IMR-90 (cell line): Measurements from ENCODE around the gene CNIH2. TPM values are rescaled to one million over a fixed set of nuclear protein-coding genes. Genes with fewer than 3 reads are reported as not detected.

Experiments
- ATAC-seq: fragments of 200-7000 bp; cut with Tn5 transposase; 2 replicates; pipeline ENCODE4 v1.9.1; 2020; ENCODE audit warnings: low read depth, mild to moderate bottlenecking, moderate library complexity
- BruUV-seq: library from RNA; stranded (reverse); fragments of 400-500 nt; replicated peaks from 2 replicates; lab custom pipeline; 2021; lab: Mats Ljungman, UMichigan
- CTCF ChIA-PET: fragments of 300-600 bp; formaldehyde crosslinking; extraction: SDS; loops from one replicate; lab custom pipeline; 2021; ENCODE audit warnings: antibody characterized with exemption; lab: Yijun Ruan, JAX
- POLR2A ChIA-PET: fragments of 300-600 bp; sonication (Branson Sonifier 250); formaldehyde crosslinking; loops from one replicate; lab custom pipeline; 2022; ENCODE audit warnings: antibody characterized with exemption; ENCODE audit not compliant: unreplicated experiment; lab: Charles Lee
- DNase-seq: peaks from one replicate; pipeline ENCODE4 v3.0.0; 2013
- H2AFZ ChIP-seq: replicated peaks from 2 replicates; pipeline ENCODE3; 2013; ENCODE audit warnings: low read length, mild to moderate bottlenecking; ENCODE audit not compliant: poor library complexity
- H2AK5ac ChIP-seq: 2 replicates; pipeline ENCODE4 v1.6.1; 2013; ENCODE audit warnings: low read depth, low read length, inconsistent platforms
- H2AK9ac ChIP-seq: replicated peaks from 2 replicates; pipeline ENCODE3; 2013; ENCODE audit warnings: mild to moderate bottlenecking, low read depth, low read length, moderate library complexity; ENCODE audit not compliant: poor library complexity
- H2BK120ac ChIP-seq: 2 replicates; pipeline ENCODE4 v1.6.1; 2013; ENCODE audit warnings: low read depth, low read length, inconsistent platforms
- H2BK15ac ChIP-seq: 3 replicates; pipeline ENCODE4 v1.6.1; 2013; ENCODE audit warnings: low read depth, low read length, inconsistent platforms
- H2BK20ac ChIP-seq: 2 replicates; pipeline ENCODE4 v1.6.1; 2013; ENCODE audit warnings: low read depth, mild to moderate bottlenecking, inconsistent platforms, low read length, moderate library complexity
- H2BK5ac ChIP-seq: 2 replicates; pipeline ENCODE4 v1.6.1; 2013; ENCODE audit warnings: mild to moderate bottlenecking, low read depth, low read length, inconsistent platforms; ENCODE audit not compliant: poor library complexity, severe bottlenecking
- H3K14ac ChIP-seq: replicated peaks from 2 replicates; pipeline ENCODE4 v1.6.1; 2013; ENCODE audit warnings: low read depth, low read length, inconsistent platforms
- H3K18ac ChIP-seq: 2 replicates; pipeline ENCODE4 v1.6.1; 2013; ENCODE audit warnings: low read depth, low read length, control low read depth
- H3K23ac ChIP-seq: 2 replicates; pipeline ENCODE4 v1.6.1; 2013; ENCODE audit warnings: low read depth, low read length, inconsistent platforms
- H3K27ac ChIP-seq: 2 replicates; pipeline ENCODE4 v1.5.1; 2013; ENCODE audit warnings: mild to moderate bottlenecking, control low read depth, low read length; ENCODE audit not compliant: insufficient read depth
- H3K27me3 ChIP-seq: 2 replicates; pipeline ENCODE4 v1.6.1; 2013; ENCODE audit warnings: low read length; ENCODE audit not compliant: control insufficient read depth, insufficient read depth
- H3K36me3 ChIP-seq: 2 replicates; pipeline ENCODE4 v1.6.1; 2013; ENCODE audit warnings: low read length, mixed read lengths; ENCODE audit not compliant: control insufficient read depth, insufficient read depth
- H3K4ac ChIP-seq: 2 replicates; pipeline ENCODE4 v1.6.1; 2013; ENCODE audit warnings: low read depth, low read length, inconsistent platforms
- H3K4me1 ChIP-seq: 2 replicates; pipeline ENCODE4 v1.6.1; 2013; ENCODE audit warnings: low read length, mixed read lengths; ENCODE audit not compliant: control insufficient read depth, insufficient read depth
- H3K4me2 ChIP-seq: 2 replicates; pipeline ENCODE4 v1.6.1; 2013; ENCODE audit warnings: low read depth, mild to moderate bottlenecking, control low read depth, low read length, moderate library complexity
- H3K4me3 ChIP-seq: 2 replicates; pipeline ENCODE4 v1.5.1; 2013; ENCODE audit warnings: low read depth, mild to moderate bottlenecking, control low read depth, low read length, moderate library complexity; ENCODE audit not compliant: insufficient read depth
- H3K56ac ChIP-seq: 2 replicates; pipeline ENCODE4 v1.6.1; 2013; ENCODE audit warnings: low read length, inconsistent platforms; ENCODE audit not compliant: insufficient read depth; ENCODE audit errors: extremely low read depth
- H3K79me1 ChIP-seq, 2 experiments: 2 replicates each; pipeline ENCODE4 v1.6.1; 2013; ENCODE audit warnings: low read length in 2 of 2, inconsistent platforms in 1 of 2, low read depth in 1 of 2
- H3K9ac ChIP-seq: 2 replicates; pipeline ENCODE4 v1.6.1; 2013; ENCODE audit warnings: low read depth, low read length, control low read depth
- H3K9me1 ChIP-seq: 2 replicates; pipeline ENCODE4 v1.6.1; 2013; ENCODE audit warnings: low read length, inconsistent platforms; ENCODE audit not compliant: insufficient read depth
- H3K9me3 ChIP-seq: 2 replicates; pipeline ENCODE4 v1.6.1; 2013; ENCODE audit warnings: low read length; ENCODE audit not compliant: control insufficient read depth, insufficient read depth
- H4K20me1 ChIP-seq: 2 replicates; pipeline ENCODE4 v1.6.1; 2013; ENCODE audit warnings: low read length, inconsistent platforms; ENCODE audit not compliant: insufficient read depth
- H4K5ac ChIP-seq: 2 replicates; pipeline ENCODE4 v1.6.1; 2013; ENCODE audit warnings: mild to moderate bottlenecking, low read depth, low read length, control low read depth
- H4K8ac ChIP-seq, 2 experiments: 2 replicates each; pipeline ENCODE4 v1.6.1; 2013; ENCODE audit warnings: low read depth in 2 of 2, low read length in 2 of 2, control low read depth in 1 of 2, inconsistent platforms in 1 of 2
- H4K91ac ChIP-seq: 2 replicates; pipeline ENCODE4 v1.6.1; 2013; ENCODE audit warnings: low read depth, low read length, inconsistent platforms; ENCODE audit not compliant: insufficient read depth
- FOS ChIP-seq: fragments of 150-350 bp; IDR thresholded peaks from 2 replicates; pipeline ENCODE4 v1.6.1; 2016; ENCODE audit warnings: low read depth, low read length
- MAZ ChIP-seq: IDR thresholded peaks from 2 replicates; pipeline ENCODE4 v1.6.1; 2012; ENCODE audit warnings: low read depth, mild to moderate bottlenecking, low read length, improper control_type of control experiment, moderate library complexity, borderline replicate concordance
- MXI1 ChIP-seq: IDR thresholded peaks from 2 replicates; pipeline ENCODE4 v1.6.1; 2012; ENCODE audit warnings: low read depth, mild to moderate bottlenecking, low read length, moderate library complexity, borderline replicate concordance
- NFE2L2 ChIP-seq: fragments of 150-350 bp; IDR thresholded peaks from 2 replicates; pipeline ENCODE4 v1.6.1; 2016; ENCODE audit warnings: low read depth, mild to moderate bottlenecking, low read length
- WGBS, 2 experiments: methylation state at CpG; one replicate each; pipeline versions ENCODE4 v1.1.5 to v1.1.7; 2013; ENCODE audit warnings: missing lambda C conversion rate in 2 of 2; ENCODE audit not compliant: insufficient read length in 1 of 2; ENCODE audit errors: extremely low coverage in 2 of 2; 5-methylcytosine and 5-hydroxymethylcytosine counted together
- dilution Hi-C: fragments of 300-500 bp; cut with HindIII; formaldehyde crosslinking; loops from one replicate; pipeline ENCODE4 v1.14.3; 2018; ENCODE audit warnings: low sequenced_read_pairs; ENCODE audit not compliant: unreplicated experiment
- in situ Hi-C: fragments of 300-500 bp; cut with MboI; formaldehyde crosslinking; loops from 3 replicates; pipeline ENCODE4 v1.14.3; 2019; ENCODE audit warnings: low sequenced_read_pairs, inconsistent platforms, mixed read lengths
- intact Hi-C: fragments of 100-400 bp; cut with micrococcal nuclease; formaldehyde crosslinking; loops from 2 replicates; pipeline ENCODE4 v1.10.0; 2022
- polyA plus RNA-seq, 3 experiments: library from polyadenylated mRNA; depleted of rRNA; stranded (reverse); fragments of >200 nt; gene quantifications; 2 replicates each; pipeline ENCODE4 v1.2.3, GENCODE V29; 2012; ENCODE audit warnings: low replicate concordance in 1 of 3
- total RNA-seq: library from RNA; depleted of rRNA; stranded (reverse); fragments of >200 nt; gene quantifications from 2 replicates; pipeline ENCODE4 v1.2.3, GENCODE V29; 2012

CNIH2 gene
- total and polyA plus RNA-seq, 2 of the 4 experiments (the other 2 are of a cell fraction), result 0.54 to 3.4 TPM

DNA sequence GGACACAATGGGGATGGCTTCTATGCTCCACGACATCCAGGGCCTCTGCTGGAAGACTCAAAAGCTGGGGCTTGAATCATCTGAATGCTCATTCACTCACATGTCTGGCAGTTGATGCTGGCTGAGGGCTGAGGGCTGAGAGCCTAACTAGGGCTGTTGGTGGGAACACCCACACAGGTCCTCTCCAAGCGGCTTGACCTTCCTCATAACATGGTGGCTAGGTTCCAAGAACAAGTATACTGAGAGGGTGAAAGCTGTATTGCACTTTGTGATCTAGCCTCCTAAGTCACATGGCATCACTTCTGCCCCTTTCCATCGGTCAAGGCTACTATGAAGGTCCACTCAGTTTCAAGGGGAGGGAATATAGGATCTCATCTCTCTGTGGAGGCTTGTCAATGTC is 21.2 kb downstream of the CNIH2 start:
- Histone ChIP-seq H3K27ac (no peak overlapping the region), H2BK15ac (no peak overlapping the region), H4K20me1 (no peaks in the 10 kb centered on the region), H3K4me1 (no peaks in the 10 kb centered on the region), H2AK9ac (no peak overlapping the region), H4K8ac (no peak overlapping the region), H2BK20ac (no peak overlapping the region), H3K36me3 (no peaks in the 10 kb centered on the region), H4K91ac (no peak overlapping the region), H3K23ac (no peak overlapping the region), H3K18ac (no peak overlapping the region), H3K14ac (no peak overlapping the region), H3K27me3 (peaks cover 21% of the 10 kb centered on the region), H3K4me2 (no peak overlapping the region), H2AK5ac (no peak overlapping the region), H2AFZ (no peak overlapping the region), H4K5ac (no peak overlapping the region), H3K4me3 (no peak overlapping the region), H3K9ac (no peak overlapping the region), H3K4ac (no peak overlapping the region), H3K79me1 (no peaks in the 10 kb centered on the region), H3K9me1 (no peaks in the 10 kb centered on the region; the same call in 1 of the 2 replicates), H2BK120ac (no peak overlapping the region), H2BK5ac (no peak overlapping the region), H3K56ac (no peak overlapping the region), H3K9me3 (no peaks in the 10 kb centered on the region)
- DNase-seq (no peak), ATAC-seq (no peak)
- 100% methylated on average over 1 of the region's 3 CpGs; no CpG with 5 or more reads in 1 of the 2 experiments for WGBS, 2 experiments
- intact Hi-C loops (no loop called here), dilution Hi-C loops (no loop called here), in situ Hi-C loops (no loop called here)
- CTCF ChIA-PET, result interaction anchor here (1.6 kb wide), 1 partner anchor 12 kb away, joined by 5 read pairs; no protein-coding TSS in a partner anchor
- POLR2A ChIA-PET, result no interaction called here
- BruUV-seq, result no TSS peak
- TF ChIP-seq MAZ, result no peak
- TF ChIP-seq FOS, result no peak
- no peak for TF ChIP-seq NFE2L2
- no peak for TF ChIP-seq MXI1
